Lower leg skin (tissue), 4 donors: ENCODE measurements around the gene GJC1. TPM values are rescaled to one million over a fixed set of nuclear protein-coding genes. Genes with fewer than 3 reads are reported as not detected.

Source experiments
- DNase-seq, 2 donors: peaks; one replicate each; pipeline ENCODE4 v3.0.0-alpha.2; 2019; ENCODE audit warnings: low spot score in 2 of 2
- H3K4me3 ChIP-seq: fragments of 200-600 bp; sonication (generic); 2 replicates; pipeline ENCODE4 v1.5.1; 2017; ENCODE audit warnings: mild to moderate bottlenecking, low read depth; ENCODE audit not compliant: poor library complexity, severe bottlenecking
- CTCF ChIP-seq, 3 donors: fragments of 450-650 bp; IDR thresholded peaks; one replicate each; pipeline ENCODE4 v1.5.1; 2016; ENCODE audit warnings: antibody characterized with exemption in 3 of 3, mild to moderate bottlenecking in 3 of 3, moderate library complexity in 2 of 3
- POLR2A ChIP-seq, 2 donors: fragments of 450-650 bp; IDR thresholded peaks; one replicate each; pipeline ENCODE4 v1.6.1; 2016 to 2017; ENCODE audit warnings: antibody characterized with exemption in 2 of 2, mild to moderate bottlenecking in 1 of 2, moderate library complexity in 1 of 2
- WGBS, 2 donors: methylation state at CpG; one replicate each; pipeline ENCODE4 v1.1.5; 2018; 5-methylcytosine and 5-hydroxymethylcytosine counted together
- intact Hi-C: fragments of 100-400 bp; cut with DNase I; formaldehyde crosslinking; loops from one replicate; pipeline ENCODE4 v1.15.0; 2023; ENCODE audit warnings: low total_unique reads
- total RNA-seq, 4 donors: library from RNA; depleted of rRNA; stranded (reverse); fragments of >200 nt; gene quantifications; one replicate each; pipeline ENCODE4 v1.1.0, GENCODE V29; 2016

The GJC1 gene
- total RNA-seq, 4 donors from 2014 or later = 0.25 to 4.6 (median 1.6) TPM

- TF ChIP-seq POLR2A (IDR thresholded peaks at IDR 0.05) (no peak), CTCF (IDR thresholded peaks at IDR 0.05) (no peak)
- no peak overlapping the region for H3K4me3 ChIP-seq
- 80% methylated on average over 7 of the region's 7 CpGs for WGBS, 2 donors
- intact Hi-C loops = no loop called here
- no peak for DNase-seq
Measured at GRCh38 chr17:44754276-44754675, 75.8 kb downstream of the GJC1 start.

- intact Hi-C loops = no loop called here
- DNase-seq = no peak
- WGBS, 2 donors = 80 to 88% methylated on average over 10 to 17 of the region's 17 CpGs
- TF ChIP-seq POLR2A (IDR thresholded peaks at IDR 0.05) = no peak
- TF ChIP-seq CTCF (IDR thresholded peaks at IDR 0.05) = no peak
- no peak overlapping the region for H3K4me3 ChIP-seq
Measured at GRCh38 chr17:44752953-44753861, 76.9 kb downstream of the GJC1 start.

GRCh38 chr17:44751806-44752205, 78.3 kb downstream of the GJC1 start:
- H3K4me3 ChIP-seq = no peak overlapping the region
- DNase-seq = no peak
- intact Hi-C loops = no loop called here
- TF ChIP-seq POLR2A (IDR thresholded peaks at IDR 0.05) (no peak), CTCF (IDR thresholded peaks at IDR 0.05) (no peak)
- 89 to 92% methylated on average over 10 of the region's 10 CpGs for WGBS, 2 donors

- intact Hi-C loops = no loop called here
- 93% methylated on average over 7 of the region's 7 CpGs for WGBS, 2 donors
- TF ChIP-seq POLR2A (IDR thresholded peaks at IDR 0.05) = no peak
- no peak for TF ChIP-seq CTCF (IDR thresholded peaks at IDR 0.05)
- H3K4me3 ChIP-seq = no peak overlapping the region
- no peak for DNase-seq
Measured at GRCh38 chr17:44751331-44751730, 78.8 kb downstream of the GJC1 start.

- 64 to 71% methylated on average over 9 of the region's 9 CpGs for WGBS, 2 donors
- H3K4me3 ChIP-seq = no peak overlapping the region
- no peak for DNase-seq
- intact Hi-C loops = no loop called here
- no peak for TF ChIP-seq CTCF (IDR thresholded peaks at IDR 0.05)
- no peak for TF ChIP-seq POLR2A (IDR thresholded peaks at IDR 0.05)
Measured at GRCh38 chr17:44749980-44750318, 80.1 kb downstream of the GJC1 start.
